ENCODE measurements around the gene TRPC4. TPM values are rescaled to one million over a fixed set of nuclear protein-coding genes. Genes with fewer than 3 reads are reported as not detected.

Gene TRPC4
- polyA plus RNA-seq, 3 donors: not detected

- H3K27ac ChIP-seq (ENCODE audit: low read depth in 1 of 2, low read length in 2 of 2): no peak overlapping the region
- H3K27me3 ChIP-seq (ENCODE audit: control insufficient read depth in 2 of 2, insufficient read depth in 2 of 2, low read length in 2 of 2): no peaks in the 10 kb centered on the region
- no peak overlapping the region for H3K9ac ChIP-seq (ENCODE audit: insufficient read depth, low read length, poor library complexity, severe bottlenecking)
- Mint-ChIP-seq H3K27me3 (ENCODE audit: low read depth in 3 of 3) (no peaks in the 10 kb centered on the region), H3K4me1 (no peaks in the 10 kb centered on the region), H3K4me3 (no peak overlapping the region), H3K9me3 (peaks cover 0 to 3% (median 0%) of the 10 kb centered on the region in 7 donors), H3K27ac (no peak overlapping the region), H3K36me3 (no peaks in the 10 kb centered on the region)
- no peak overlapping the region for H3K4me2 ChIP-seq (replicated peaks; ENCODE audit: extremely low read depth, low read length, poor library complexity, severe bottlenecking)
- TF ChIP-seq CTCF (IDR thresholded peaks at IDR 0.05): no peak
- H3K36me3 ChIP-seq (replicated peaks in 1 of 2; ENCODE audit: control insufficient read depth in 1 of 2, insufficient read depth in 2 of 2, low read length in 2 of 2): no peaks in the 10 kb centered on the region
- no peaks in the 10 kb centered on the region for H4K20me1 ChIP-seq (ENCODE audit: insufficient read depth, low read length)
- no peak overlapping the region for H3K4me3 ChIP-seq (replicated peaks in 1 of 3; ENCODE audit: low read depth in 2 of 3, low read length in 3 of 3)
- intact Hi-C loops (cut with micrococcal nuclease): no loop called here
- no peaks in the 10 kb centered on the region for H3K79me2 ChIP-seq (ENCODE audit: insufficient read depth, low read length)
- no CpG with 5 or more reads among the region's 2 CpGs for WGBS (ENCODE audit: insufficient coverage)
- no peak for DNase-seq
- H2AFZ ChIP-seq (ENCODE audit: insufficient read depth, low read depth, low read length, poor library complexity, severe bottlenecking): no peak overlapping the region
- no peaks in the 10 kb centered on the region for H3K4me1 ChIP-seq (ENCODE audit: control insufficient read depth in 1 of 2, insufficient read depth in 2 of 2, low read length in 2 of 2)
- peaks cover 0 to 3% of the 10 kb centered on the region in 2 donors for H3K9me3 ChIP-seq (replicated peaks in 1 of 2; ENCODE audit: control insufficient read depth in 1 of 2, insufficient read depth in 1 of 2, low read length in 2 of 2)
These were observed 190.5 kb downstream of the TRPC4 start for GRCh38 chr13:37679043-37679442.

GRCh38 chr13:37669845-37670244, 199.7 kb downstream of the TRPC4 start:
- H4K20me1 ChIP-seq (ENCODE audit: insufficient read depth, low read length): no peaks in the 10 kb centered on the region
- H3K36me3 Mint-ChIP-seq: no peaks in the 10 kb centered on the region
- no peak overlapping the region for H2AFZ ChIP-seq (ENCODE audit: insufficient read depth, low read depth, low read length, poor library complexity, severe bottlenecking)
- H3K36me3 ChIP-seq (replicated peaks in 1 of 2; ENCODE audit: control insufficient read depth in 1 of 2, insufficient read depth in 2 of 2, low read length in 2 of 2): no peaks in the 10 kb centered on the region
- no peaks in the 10 kb centered on the region for H3K79me2 ChIP-seq (ENCODE audit: insufficient read depth, low read length)
- no peak for TF ChIP-seq CTCF (IDR thresholded peaks at IDR 0.05)
- H3K27ac Mint-ChIP-seq: no peak overlapping the region
- H3K4me2 ChIP-seq (replicated peaks; ENCODE audit: extremely low read depth, low read length, poor library complexity, severe bottlenecking): no peak overlapping the region
- peaks cover 0 to 6% (median 0%) of the 10 kb centered on the region in 7 donors for H3K9me3 Mint-ChIP-seq
- H3K9me3 ChIP-seq (replicated peaks in 1 of 2; ENCODE audit: control insufficient read depth in 1 of 2, insufficient read depth in 1 of 2, low read length in 2 of 2): no peaks in the 10 kb centered on the region
- no peaks in the 10 kb centered on the region for H3K27me3 Mint-ChIP-seq (ENCODE audit: low read depth in 3 of 3)
- no peaks in the 10 kb centered on the region for H3K4me1 Mint-ChIP-seq
- H3K27ac ChIP-seq (ENCODE audit: low read depth in 1 of 2, low read length in 2 of 2): no peak overlapping the region
- H3K4me1 ChIP-seq (ENCODE audit: control insufficient read depth in 1 of 2, insufficient read depth in 2 of 2, low read length in 2 of 2): no peaks in the 10 kb centered on the region
- H3K27me3 ChIP-seq (ENCODE audit: control insufficient read depth in 2 of 2, insufficient read depth in 2 of 2, low read length in 2 of 2): no peaks in the 10 kb centered on the region
- no CpG with 5 or more reads among the region's 1 CpG for whole genome bisulfite sequencing (ENCODE audit: insufficient coverage)
- H3K4me3 Mint-ChIP-seq: no peak overlapping the region
- H3K9ac ChIP-seq (ENCODE audit: insufficient read depth, low read length, poor library complexity, severe bottlenecking): no peak overlapping the region
- intact Hi-C loops (cut with micrococcal nuclease): no loop called here
- DNase-seq: no peak
- H3K4me3 ChIP-seq (replicated peaks in 1 of 3; ENCODE audit: low read depth in 2 of 3, low read length in 3 of 3): no peak overlapping the region

All from CD14-positive monocyte (primary cell).